GM19463 (cell line): ENCODE results near the gene PLCG2.
"Not testable (repeated sequence)": the region's sequence is repeated elsewhere in the genome, so short reads cannot be mapped to it uniquely, and the experiment has no call there.

ENCODE experiments used
- ATAC-seq: cut with Tn5 transposase; IDR thresholded peaks from one replicate; pipeline ENCODE4 v1.9.1; 2021; ENCODE audit warnings: mild to moderate bottlenecking, moderate library complexity; ENCODE audit not compliant: unreplicated experiment

PLCG2 gene

GRCh38 chr16:81752876-81753227 is 26.2 kb upstream of the PLCG2 start:
- ATAC-seq, result no peak

DNA sequence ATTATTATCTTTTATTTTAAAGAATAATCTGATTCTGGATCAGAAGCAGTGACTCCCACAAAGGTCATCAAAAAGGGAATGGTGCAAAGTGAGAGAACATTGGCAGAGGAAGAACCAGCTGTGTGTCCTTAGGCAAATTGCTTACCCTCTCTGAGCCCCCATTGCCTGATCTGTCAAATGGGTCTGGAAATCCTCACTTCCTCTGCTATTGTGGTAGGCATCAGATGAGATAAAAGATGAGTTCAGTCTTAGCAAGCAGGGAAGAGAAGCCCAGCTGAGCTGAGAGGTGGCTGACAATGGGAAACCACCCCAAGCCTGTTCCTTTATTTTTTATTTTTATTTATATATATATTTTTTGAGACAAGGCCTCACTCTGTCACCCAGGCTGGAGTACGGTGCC is 24.2 kb upstream of the PLCG2 start:
- ATAC-seq, result no peak

DNA sequence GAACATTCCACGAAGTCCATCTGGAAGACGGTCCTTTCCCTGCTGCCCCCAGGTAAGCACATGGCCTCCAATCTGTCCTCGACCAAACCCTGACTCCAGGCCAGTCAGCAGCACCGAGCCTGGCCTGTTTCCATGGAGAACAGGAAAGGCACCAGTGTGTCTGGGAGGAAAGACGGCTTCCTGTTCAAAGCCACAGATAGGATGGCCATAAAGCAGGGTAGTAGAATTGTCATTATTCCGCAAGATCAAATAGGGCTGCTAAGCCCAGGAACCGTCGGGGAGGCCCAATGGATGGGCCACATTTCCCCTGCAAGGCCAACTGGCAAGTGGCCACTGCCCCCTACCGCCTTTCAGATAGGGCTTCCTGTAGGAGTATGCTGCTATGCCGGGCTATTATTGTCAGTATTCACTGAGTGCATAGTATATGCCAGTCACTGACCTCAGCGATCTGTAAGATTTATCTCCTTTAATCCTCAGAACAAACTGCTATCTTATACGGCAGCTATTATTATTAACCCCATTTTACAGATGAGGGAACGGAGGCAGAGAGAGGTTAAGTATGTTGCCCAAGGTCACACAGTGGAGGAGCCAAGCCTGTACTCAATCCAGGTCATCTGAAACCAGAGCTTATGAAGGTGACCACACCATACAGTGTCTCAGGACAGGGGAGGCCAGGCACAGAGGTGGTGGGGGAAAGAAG is 23.0 kb upstream of the PLCG2 start:
- ATAC-seq, result no peak

GRCh38 chr16:81756615-81757356 is 22.3 kb upstream of the PLCG2 start:
- no peak for ATAC-seq

GRCh38 chr16:81758376-81758775 is 20.7 kb upstream of the PLCG2 start:
- no peak for ATAC-seq

GRCh38 chr16:81762322-81762721 is 16.8 kb upstream of the PLCG2 start:
- ATAC-seq, result not testable (repeated sequence)

DNA sequence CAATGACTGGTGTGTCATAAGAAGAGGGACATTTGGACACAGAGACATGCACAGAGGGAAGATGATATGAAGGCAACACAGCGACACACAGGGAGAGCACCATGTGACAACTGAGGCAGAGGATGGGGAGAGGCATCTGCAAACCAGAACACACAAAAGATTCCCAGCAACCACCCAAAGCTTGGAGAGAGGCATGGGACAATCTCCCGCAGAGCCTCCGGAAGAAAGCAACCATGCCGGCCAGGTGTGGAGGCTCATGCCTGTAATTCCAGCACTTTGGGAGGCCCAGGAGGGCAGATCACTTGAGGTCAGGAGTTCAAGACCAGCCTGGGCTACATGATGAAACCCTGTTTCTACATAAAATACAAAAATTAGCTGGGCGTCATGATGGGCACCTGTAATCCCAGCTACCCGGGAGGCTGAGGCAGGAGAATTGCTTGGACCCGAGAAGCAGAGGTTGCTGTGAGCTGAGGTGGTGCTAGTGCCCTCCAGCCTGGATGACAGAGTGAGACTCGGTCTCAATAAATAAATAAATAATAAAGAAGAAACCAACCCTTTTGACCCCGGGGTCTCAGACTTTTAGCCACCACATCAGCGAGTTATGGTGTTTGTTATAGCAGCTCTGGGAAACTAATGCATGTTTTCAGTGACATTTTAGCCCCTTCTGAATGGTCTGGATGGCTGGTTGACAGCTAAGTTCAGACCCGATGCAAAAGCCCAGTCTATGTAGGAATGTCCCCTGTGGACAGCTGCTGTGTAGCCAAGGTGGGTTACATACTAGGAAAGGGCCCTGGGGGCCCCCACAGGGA is 13.8 kb upstream of the PLCG2 start:
- no peak for ATAC-seq

GRCh38 chr16:81765969-81766368 is 13.1 kb upstream of the PLCG2 start:
- no peak for ATAC-seq

- no peak for ATAC-seq
These were observed 11.0 kb upstream of the PLCG2 start for GRCh38 chr16:81767987-81768592.

DNA sequence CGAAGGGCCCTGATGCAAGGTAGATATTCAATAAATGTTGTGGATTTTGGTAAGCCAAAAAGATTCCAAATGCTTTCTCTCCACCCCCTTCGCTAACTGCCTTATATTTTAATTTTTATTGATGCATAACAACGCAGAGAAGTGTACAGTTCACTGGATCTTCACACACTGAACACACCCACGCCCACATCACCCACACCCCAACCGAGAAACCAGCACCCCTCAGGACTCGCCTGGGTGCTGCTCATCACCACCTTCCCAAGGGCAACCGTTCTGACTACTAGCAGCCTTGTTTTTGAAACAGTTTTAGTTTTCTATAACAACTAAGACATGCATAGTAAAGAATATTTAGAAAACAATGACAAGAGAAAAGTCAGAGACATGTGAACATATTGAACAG is 9.1 kb upstream of the PLCG2 start:
- ATAC-seq, result no peak

GRCh38 chr16:81774348-81774747 is 4.7 kb upstream of the PLCG2 start:
- peak; percentile 40 for ATAC-seq

- no peak for ATAC-seq
These were observed 3.5 kb upstream of the PLCG2 start for GRCh38 chr16:81775570-81775969.

DNA sequence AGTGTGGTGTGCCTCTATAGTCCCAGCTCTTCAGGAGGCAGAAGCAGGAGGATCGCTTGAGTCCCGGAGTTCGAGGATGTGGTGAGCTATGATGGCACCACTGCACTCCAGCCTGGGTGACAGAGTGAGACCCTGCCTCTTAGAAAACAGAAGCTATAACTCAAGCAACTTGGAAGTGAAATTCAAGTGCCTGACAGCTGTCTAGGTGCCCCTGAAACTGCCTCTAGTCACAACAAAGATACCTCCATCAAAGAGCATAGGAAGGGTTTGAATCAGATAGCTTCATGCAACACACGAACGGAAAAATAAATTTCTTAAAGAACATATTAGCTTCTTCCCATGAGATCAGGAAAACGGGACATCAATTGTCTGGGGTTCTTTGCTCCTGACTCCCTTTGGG is 860 bp upstream of the PLCG2 start:
- no peak for ATAC-seq

GRCh38 chr16:81779536-81780320 is 637 bp downstream of the PLCG2 start:
- ATAC-seq, result peak; percentile 11

GRCh38 chr16:81780350-81780749 is 1.3 kb downstream of the PLCG2 start:
- no peak for ATAC-seq

DNA sequence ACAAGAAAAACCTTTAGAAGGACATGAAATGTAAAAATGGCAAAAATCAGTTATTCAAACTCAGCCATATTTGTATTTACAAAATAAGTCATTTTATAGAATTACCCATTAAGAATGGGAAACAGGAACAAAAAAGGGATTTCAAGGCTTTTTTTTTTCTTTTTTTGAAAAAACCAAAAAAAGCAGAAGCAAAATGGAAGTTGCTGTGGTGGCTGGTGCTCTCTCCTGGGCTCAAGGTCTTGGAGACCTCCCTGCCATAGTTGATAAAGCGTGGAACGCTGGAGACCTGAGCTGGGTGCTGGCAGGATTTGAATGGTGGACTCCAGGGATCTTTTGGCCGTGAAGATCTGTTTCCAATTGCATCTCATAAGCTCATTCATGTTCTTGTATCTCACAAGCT is 3.1 kb downstream of the PLCG2 start:
- ATAC-seq, result no peak

GRCh38 chr16:81784072-81784795 is 5.1 kb downstream of the PLCG2 start:
- ATAC-seq, result peak; percentile 34

DNA sequence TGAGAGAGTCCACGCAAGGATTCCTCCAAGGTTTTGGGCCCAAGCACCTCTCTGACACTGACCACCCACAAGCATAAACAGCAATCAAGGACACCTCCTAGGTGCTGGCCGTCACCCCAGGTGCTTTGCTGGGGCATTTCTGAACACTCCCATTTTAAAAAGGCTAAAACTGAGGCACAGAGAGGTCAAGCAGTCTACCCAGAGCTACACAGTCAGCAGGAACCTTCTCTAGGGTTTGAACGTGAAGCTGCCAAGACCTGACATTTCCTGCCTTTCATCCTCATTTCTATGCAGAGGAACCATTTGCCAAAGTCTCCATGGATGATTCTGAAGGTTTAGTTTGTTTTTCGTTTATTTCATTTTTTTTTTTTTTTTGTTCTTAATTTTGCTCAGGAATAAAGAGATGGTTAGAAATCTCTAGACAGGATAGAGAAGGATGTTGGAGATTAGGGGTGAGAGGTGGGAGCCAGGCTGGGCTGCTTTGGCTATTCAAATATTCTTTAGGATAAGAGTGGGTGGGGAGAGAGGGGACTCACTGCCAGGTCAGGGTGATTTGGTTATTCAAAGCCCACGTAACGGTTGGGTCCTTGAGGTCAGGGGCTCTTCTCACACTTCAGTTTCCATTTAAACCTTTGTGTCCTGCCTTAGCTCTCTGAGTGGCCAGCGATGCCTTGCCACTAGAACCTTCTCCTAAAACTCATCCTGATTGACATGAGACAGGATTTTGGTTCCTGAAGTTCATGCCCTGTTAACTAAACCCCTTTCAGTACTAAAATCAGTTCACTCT is 6.2 kb downstream of the PLCG2 start:
- no peak for ATAC-seq

DNA sequence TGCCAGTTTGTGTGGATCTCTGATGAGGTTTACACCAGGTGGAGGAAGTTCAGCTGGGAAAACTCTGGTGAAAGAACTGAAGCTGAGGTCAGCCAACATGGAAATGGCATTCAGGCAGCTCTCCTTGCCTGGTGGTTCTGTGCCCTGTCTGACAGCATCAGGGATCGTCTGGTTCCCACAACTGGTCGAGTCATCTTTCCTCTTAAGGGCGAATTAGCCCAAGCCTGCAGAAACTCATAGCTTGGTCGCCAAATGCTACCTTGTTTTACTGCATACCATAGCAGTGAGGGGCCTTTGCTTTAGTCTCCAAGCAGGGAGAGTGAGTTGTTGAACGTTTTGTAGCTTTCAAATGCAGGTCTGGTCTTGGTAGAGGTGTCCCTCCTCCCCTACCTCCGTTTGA is 7.2 kb downstream of the PLCG2 start:
- no peak for ATAC-seq
